ENCODE measurements around the gene DLG2.
"Not testable (repeated sequence)": the region's sequence is repeated elsewhere in the genome, so short reads cannot be mapped to it uniquely, and the experiment has no call there.

The DLG2 gene

DNA sequence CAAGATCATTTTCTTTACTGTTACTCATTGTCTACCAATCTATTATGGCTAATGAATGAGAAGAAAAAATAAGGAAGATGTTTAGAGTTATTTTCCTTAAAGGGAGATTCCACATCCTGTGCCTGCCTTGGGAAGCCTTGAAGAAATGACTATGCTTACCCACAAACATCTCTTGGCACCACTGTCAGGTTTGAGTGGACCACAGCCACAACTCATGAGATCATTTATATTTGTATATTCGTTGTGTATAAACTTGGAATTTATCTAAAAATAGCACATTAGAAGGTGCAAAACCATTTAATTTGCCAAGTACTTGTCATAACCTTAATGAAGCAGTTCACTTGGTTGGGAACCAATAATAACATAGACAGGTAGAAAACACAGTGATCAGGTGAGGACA, 740.8 kb downstream of the DLG2 start:
- no peak for DNase-seq

DNA sequence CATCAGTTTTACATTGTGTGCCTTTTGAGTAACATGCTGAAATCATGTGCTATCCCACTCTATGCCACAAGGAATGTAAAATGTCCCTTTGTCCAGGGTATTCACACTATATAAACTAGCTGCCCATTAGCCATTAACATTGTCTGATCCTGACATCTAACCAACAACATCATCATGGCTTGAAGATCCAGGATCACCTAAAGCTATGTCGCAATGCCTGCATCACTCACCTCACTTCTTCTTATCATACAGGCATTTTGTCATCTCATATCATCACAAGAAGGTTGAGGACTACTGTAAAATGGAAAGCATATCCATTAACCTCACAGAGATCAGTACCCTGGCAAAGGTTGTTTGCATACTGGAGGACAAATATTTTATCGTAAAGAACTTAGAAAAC, 742.3 kb downstream of the DLG2 start:
- no peak for DNase-seq

DNA sequence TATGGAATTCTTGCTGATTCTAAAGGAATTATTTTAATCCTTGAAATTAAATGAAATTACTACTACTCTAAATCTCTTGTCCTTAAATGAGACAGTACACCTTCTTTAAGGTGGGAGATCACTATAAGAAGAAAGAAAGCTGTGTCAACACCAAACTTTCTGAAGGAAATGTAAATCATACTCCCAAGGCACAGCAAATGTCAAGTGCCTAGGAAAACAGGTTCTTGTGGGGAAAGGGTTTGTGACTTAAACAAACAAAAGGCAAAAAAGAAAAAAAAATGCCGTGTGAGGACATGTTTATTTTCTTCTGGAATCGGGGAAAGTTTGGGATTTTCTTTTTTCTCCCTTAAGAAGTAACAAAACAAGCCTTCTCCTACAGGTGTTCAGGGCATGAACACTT, 745.1 kb downstream of the DLG2 start:
- no peak for DNase-seq

- DNase-seq = no peak
These were observed 756.0 kb downstream of the DLG2 start for GRCh38 chr11:84871116-84871515.

- no peak for DNase-seq
These were observed 756.7 kb downstream of the DLG2 start for GRCh38 chr11:84870486-84870885.

GRCh38 chr11:84866922-84867321, 760.2 kb downstream of the DLG2 start:
- DNase-seq = no peak

DNA sequence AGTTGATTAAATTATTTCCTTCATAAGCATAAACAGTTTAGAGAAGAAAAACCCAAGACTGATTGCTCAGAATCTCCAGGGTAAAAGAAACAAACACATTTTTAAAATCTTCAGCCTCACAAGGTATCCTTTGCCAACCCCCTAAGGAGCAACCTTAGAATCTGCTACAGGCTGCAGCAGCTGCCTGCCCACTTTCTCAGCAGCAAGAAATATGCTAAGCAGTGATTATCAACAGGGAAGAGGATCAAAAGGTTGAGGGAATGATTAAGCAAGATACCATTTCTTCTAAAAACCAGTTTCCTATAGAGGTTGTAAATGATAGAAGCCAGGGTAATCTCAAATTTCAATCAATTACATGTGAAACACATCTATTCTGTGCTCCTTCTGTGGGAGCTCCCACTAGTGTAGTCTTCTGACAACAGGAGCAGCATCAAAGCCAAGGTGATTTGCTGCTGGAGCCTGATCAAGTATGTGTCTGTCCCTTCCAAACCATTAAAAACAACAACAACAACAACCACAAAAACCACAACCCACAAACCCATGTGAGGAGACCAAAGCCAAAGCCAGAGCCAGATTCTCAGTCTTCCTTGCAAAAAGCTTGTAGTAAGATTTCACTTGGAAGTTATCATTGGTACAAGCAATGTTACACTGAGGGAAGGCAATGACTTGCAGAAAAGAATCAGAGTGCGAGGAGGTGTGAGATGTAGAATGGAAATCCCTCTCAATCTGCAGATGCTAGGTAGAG, 761.2 kb downstream of the DLG2 start:
- no peak for DNase-seq

GRCh38 chr11:84865257-84865656, 761.9 kb downstream of the DLG2 start:
- no peak for DNase-seq

DNA sequence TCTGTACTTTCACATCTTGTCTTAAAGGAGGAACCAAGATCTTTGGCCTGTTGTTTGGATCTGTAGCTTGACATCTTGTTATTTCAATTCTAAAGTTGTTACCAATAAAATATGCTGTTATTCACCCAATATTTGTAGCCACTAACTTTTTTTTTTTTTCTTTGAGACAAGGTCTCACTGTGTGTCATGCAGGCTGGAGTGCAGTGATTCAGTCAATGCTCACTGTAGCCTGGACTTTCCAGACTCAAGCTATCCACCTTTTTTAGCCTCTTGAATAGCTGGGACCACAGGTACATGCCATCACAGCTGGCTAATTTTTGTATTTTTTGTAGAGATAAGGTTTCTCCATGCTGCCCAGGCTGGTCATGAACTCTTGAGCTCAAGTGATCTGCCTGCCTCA, 769.4 kb downstream of the DLG2 start:
- no peak for DNase-seq

GRCh38 chr11:84855508-84856245, 771.5 kb downstream of the DLG2 start:
- DNase-seq = no peak

- DNase-seq = no peak
These were observed 772.7 kb downstream of the DLG2 start for GRCh38 chr11:84854498-84854880.

DNA sequence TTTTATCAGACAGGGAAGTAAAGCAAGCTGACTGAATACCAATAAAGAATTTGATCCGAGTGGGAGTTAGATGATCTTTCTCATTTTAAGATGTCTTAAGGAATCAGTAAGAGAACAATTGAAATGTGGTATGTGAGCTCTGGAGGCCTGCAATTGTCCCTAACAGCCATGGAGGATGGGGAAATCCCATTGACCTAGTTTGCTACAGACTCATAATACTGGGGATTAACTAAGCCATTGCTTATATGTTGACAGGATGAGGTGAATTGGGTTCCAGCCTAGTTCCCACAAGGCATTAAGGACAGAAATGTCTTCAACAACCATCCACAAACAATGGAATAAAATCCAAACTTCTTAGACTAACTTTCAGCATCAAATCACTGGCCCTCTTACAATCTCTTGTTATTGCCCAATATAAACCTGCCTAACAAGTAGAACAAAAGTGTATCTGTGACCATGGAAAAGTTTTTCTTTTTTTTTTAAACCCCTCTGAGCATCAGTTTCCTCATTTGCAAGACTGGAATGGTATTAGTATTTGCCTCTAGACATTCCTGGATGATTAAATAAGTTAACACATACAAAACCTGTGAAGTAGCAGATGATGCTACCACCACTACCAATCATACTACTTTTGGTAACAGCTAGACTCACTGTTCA, 773.2 kb downstream of the DLG2 start:
- no peak for DNase-seq

GRCh38 chr11:84847842-84848241, 779.3 kb downstream of the DLG2 start:
- DNase-seq = no peak

DNA sequence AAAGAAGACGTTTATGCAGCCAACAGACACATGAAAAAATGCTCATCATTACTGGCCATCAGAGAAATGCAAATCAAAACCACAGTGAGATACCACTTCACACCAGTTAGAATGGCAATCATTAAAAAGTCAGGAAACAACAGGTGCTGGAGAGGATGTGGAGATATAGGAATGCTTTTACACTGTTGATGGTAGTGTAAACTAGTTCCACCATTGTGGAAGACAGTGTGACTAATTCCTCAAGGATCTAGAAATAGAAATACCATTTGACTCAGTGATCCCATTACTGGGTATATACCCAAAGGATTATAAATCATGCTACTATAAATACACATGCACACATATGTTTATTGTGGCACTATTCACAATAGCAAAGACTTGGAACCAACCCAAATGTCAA, 786.9 kb downstream of the DLG2 start:
- DNase-seq = not testable (repeated sequence)

DNA sequence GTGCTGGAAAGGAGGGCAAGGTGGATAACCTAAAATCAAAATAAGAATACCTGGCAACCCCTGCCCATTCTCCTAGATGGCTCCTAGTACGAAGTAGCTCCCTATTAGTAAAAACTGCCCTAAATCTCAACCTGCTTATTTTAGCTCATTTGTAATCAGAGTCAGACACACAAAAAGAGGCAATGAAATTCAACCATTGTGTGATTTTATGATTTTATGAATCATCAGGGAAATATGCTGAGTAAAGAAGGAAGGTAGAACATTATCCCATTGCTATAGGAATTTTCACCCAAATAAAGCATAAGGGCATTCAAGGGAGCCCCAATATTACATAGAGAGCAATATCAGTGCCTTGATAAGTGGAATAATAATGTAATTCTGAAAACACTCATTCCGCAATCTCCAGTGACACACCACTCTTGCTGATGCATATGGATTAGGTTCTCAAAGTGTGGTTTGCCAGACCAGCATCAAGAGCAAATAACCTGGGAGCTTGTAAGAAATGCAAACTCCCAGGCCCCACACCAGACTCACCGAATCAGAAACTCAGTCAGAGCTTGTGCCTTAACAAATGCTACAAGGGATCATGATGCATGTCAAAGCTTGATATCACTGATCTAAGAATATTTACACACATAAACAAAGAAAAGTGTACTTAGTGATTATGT, 789.6 kb downstream of the DLG2 start:
- DNase-seq = no peak

GRCh38 chr11:84836371-84836770, 790.8 kb downstream of the DLG2 start:
- no peak for DNase-seq

GRCh38 chr11:84833488-84834088, 793.6 kb downstream of the DLG2 start:
- DNase-seq = no peak

DNA sequence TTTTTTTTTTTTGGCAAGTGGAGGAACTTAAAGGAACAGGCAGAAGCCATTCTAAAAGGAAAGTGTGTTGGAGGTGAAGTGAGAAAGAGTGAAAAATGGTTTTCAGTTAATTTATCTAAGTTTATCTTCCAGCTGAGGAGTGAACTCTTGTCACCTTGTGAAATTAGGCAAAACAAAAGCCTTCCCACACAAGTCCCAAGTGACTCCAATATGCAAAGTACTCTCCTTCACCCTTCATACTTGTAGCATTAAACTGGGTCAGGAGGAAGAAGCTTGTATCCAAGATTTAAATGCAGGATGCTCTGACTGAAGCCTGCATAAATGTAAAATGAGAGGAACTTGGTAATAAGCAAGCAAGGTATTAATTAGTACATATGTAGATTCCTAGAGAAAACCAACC, 796.8 kb downstream of the DLG2 start:
- DNase-seq = no peak

DNA sequence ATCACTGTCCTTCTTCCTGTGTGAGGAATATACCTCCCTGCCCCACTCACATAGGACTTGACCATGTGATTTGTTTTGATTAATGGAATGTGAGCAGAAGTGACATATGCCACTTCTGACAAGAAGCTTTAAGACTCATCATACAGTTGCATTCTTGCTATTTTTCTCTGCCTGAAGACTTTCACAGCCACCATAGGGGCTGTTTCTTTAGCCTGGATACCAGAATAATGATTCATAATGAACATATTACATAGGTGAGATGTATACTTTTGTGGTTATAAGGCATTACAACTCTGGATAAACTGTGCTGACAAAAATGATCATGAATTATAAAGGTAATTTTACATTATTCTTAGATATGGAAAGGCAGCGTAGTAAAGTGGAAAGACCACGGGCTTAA, 798.0 kb downstream of the DLG2 start:
- no peak for DNase-seq

- DNase-seq = no peak
These were observed 798.5 kb downstream of the DLG2 start for GRCh38 chr11:84828616-84829015.

- no peak for DNase-seq
These were observed 802.0 kb downstream of the DLG2 start for GRCh38 chr11:84825106-84825660.

GRCh38 chr11:84824624-84825023, 802.5 kb downstream of the DLG2 start:
- no peak for DNase-seq

DNA sequence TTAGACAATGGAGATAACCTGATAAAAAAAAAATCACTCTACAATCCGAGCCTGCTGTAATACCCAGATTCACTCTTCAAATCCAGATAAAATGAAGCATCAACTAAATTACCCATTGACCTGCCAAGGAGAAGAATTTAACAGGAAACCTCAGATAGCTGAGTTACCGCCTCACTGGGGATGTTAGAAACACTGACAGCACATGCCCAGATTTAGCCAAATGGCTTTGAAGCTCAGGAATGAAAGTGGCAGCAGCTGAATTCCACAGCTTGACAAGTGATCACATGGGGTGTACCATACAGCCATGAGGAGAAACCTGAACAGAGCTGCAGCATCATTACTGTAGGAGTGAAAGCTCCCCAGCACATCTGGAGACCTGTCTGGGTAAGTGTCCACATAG, 807.6 kb downstream of the DLG2 start:
- DNase-seq = no peak
